ENCODE measurements around the gene SIGLEC6.

Gene SIGLEC6

DNA sequence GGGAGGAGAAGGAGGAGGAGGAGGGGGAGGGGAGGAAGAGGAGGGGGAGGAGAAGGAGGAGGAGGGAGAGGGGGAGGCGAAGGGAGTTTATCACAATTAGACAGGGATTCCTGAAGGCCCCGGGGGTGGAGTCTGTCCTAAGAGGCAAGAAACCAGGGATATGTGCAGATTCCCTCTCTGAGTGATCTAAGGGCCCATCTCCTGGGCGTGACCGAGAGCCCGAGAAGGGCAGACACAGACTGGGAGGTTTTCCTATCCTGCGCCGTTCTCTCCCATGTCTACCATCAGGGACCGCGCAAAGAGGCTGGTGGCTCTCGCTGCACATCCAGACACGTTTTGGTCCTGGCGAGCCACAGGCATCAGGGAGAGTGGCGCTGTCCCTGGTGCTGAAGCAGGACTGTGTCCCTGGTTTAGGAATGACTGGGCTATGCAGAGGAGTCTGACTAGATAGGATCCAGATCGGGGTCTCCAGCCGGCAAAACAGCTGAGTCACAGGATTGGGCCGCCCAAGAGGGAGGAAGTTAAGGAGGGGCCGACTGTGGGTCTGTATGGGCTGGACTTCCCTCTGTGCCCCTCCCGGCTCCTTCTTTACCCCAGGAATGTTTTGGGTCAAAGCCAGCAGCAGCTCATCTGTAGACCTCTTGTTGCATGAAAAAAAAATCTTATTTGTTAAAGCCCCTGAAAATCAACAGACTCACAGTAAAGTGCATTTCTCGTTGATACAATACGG is 21.7 kb upstream of the SIGLEC6 start:
- H3K9me3 ChIP-seq (ENCODE audit: control insufficient read depth, low read length), result no peaks in the 10 kb centered on the region
- no peak overlapping the region for H3K4me3 ChIP-seq (ENCODE audit: low read depth, low read length)
- H3K79me2 ChIP-seq, result no peaks in the 10 kb centered on the region
- H3K27me3 ChIP-seq (ENCODE audit: control insufficient read depth, insufficient read depth, low read length), result no peaks in the 10 kb centered on the region
- H3K36me3 ChIP-seq (ENCODE audit: control insufficient read depth, insufficient read depth, low read length), result no peaks in the 10 kb centered on the region
- peak overlapping the region; percentile 77 for H2AFZ ChIP-seq
- H3K4me2 ChIP-seq (ENCODE audit: low read length), result no peak overlapping the region
- H3K9ac ChIP-seq, result no peak overlapping the region
- peaks cover 9% of the 10 kb centered on the region for H3K4me1 ChIP-seq
- TF ChIP-seq, protein P1, sequence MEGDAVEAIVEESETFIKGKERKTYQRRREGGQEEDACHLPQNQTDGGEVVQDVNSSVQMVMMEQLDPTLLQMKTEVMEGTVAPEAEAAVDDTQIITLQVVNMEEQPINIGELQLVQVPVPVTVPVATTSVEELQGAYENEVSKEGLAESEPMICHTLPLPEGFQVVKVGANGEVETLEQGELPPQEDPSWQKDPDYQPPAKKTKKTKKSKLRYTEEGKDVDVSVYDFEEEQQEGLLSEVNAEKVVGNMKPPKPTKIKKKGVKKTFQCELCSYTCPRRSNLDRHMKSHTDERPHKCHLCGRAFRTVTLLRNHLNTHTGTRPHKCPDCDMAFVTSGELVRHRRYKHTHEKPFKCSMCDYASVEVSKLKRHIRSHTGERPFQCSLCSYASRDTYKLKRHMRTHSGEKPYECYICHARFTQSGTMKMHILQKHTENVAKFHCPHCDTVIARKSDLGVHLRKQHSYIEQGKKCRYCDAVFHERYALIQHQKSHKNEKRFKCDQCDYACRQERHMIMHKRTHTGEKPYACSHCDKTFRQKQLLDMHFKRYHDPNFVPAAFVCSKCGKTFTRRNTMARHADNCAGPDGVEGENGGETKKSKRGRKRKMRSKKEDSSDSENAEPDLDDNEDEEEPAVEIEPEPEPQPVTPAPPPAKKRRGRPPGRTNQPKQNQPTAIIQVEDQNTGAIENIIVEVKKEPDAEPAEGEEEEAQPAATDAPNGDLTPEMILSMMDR (IDR thresholded peaks at IDR 0.05), result no peak
- H3K27ac ChIP-seq, result no peak overlapping the region

DNA sequence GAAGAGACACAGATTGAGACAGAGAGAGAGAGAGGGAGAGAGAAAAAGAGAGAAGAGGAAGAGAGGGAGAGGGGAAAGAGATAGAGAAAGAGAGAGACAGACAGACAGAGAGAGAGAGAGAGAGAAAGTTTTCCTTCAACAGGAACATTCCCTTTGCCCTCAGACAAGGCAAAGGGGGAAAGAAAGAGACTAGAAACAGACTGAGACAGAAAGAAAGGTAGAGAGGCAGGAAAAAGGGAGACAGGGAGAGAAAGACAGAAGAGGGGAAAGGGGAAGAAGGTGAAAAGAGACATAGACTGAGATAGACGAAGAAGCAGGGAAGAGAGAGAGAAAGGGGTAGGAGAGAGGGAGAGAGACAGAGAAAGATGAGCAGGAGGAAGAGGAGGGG is 21.1 kb upstream of the SIGLEC6 start:
- TF ChIP-seq, protein P1 (IDR thresholded peaks at IDR 0.05), result no peak
- Histone ChIP-seq H3K36me3 (ENCODE audit: control insufficient read depth, insufficient read depth, low read length) (no peaks in the 10 kb centered on the region), H3K4me2 (ENCODE audit: low read length) (no peak overlapping the region), H3K27me3 (ENCODE audit: control insufficient read depth, insufficient read depth, low read length) (no peaks in the 10 kb centered on the region), H3K4me1 (peaks cover 12% of the 10 kb centered on the region), H3K4me3 (ENCODE audit: low read depth, low read length) (no peak overlapping the region), H3K27ac (no peak overlapping the region), H2AFZ (peak overlapping the region; percentile 77), H3K9ac (no peak overlapping the region), H3K79me2 (no peaks in the 10 kb centered on the region), H3K9me3 (ENCODE audit: control insufficient read depth, low read length) (no peaks in the 10 kb centered on the region)

DNA sequence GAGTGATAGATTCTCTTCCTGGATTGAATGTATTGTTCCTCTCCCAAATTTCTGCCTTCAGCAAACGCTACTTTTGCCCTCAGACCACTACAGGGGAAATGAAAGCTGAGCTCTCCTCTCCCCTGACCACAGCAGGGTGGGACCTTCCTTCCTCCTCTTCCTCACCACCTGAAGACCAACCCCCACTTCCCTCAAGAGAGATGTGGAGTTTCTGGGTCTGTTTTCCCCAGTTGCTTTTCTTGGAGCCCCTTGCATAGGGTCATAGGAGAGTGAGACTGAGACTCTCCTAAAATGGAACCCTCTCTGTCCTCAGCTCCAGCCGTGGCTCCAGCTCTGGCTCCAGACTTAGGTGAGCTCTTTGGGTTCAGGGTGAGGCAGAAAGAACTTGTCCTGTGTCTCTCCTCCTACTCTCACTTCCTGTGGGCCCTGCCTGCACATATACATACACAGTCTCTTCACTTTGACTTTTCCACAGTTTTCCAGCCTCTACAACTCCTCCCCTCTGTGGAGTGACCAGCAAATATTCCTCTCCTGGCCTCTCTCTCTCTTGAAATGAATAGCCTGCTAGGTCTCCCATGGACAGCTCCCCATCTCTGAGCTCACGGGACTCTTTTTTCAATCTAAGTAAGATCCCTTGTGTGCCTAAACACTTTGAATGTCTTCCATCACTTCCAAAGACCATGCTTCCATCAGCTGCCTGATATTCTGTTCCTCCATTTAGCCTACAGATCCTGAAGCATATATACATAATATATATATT is 20.4 kb upstream of the SIGLEC6 start:
- H3K36me3 ChIP-seq (ENCODE audit: control insufficient read depth, insufficient read depth, low read length), result no peaks in the 10 kb centered on the region
- H3K4me2 ChIP-seq (ENCODE audit: low read length), result no peak overlapping the region
- no peaks in the 10 kb centered on the region for H3K79me2 ChIP-seq
- H3K4me3 ChIP-seq (ENCODE audit: low read depth, low read length), result no peak overlapping the region
- H3K9me3 ChIP-seq (ENCODE audit: control insufficient read depth, low read length), result no peaks in the 10 kb centered on the region
- no peak overlapping the region for H2AFZ ChIP-seq
- no peak overlapping the region for H3K9ac ChIP-seq
- H3K27me3 ChIP-seq (ENCODE audit: control insufficient read depth, insufficient read depth, low read length), result no peaks in the 10 kb centered on the region
- H3K4me1 ChIP-seq, result peaks cover 15% of the 10 kb centered on the region
- H3K27ac ChIP-seq, result no peak overlapping the region
- TF ChIP-seq, protein P1 (IDR thresholded peaks at IDR 0.05), result no peak

DNA sequence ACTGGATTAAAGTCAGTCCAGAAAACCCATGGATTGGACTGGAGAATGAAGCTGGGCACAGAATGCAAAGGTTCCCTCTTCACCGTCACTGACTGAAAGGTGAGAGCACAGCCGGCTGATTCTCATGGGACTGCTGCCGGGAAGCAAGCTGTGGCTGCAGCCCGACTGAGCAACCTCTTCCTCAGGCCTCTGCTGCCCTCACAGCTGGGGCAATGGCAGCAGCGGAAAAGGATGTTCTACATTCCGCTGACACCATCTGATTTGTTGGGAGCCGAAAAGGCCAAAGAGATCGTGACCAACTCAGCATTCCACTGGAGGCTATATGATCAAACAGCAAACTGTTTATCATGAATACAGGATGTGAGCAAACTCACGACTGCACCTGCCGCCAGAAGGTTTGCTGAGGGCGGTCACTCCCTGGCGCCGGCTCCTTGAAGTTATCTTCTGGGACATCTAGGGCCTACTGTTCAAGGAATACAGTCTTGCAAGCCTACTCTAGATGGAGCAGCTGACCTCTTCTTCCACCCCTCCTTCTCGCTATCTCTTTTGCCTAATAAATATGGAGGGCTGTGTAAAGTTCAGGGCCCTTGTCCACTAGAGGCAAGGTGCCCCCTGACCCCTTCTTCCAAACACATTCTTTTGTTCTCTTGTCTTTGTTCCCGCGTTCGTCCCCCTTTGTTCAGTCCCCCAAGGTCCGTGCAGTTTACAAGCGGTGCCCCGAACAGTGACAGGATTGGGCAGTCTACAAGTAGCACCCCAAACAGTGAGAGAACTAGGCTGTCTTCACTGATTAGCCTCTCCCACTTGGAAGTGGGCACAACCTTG is 19.6 kb upstream of the SIGLEC6 start:
- H3K27me3 ChIP-seq (ENCODE audit: control insufficient read depth, insufficient read depth, low read length), result no peaks in the 10 kb centered on the region
- H3K4me1 ChIP-seq, result peaks cover 15% of the 10 kb centered on the region
- no peak overlapping the region for H2AFZ ChIP-seq
- H3K27ac ChIP-seq, result no peak overlapping the region
- H3K4me3 ChIP-seq (ENCODE audit: low read depth, low read length), result no peak overlapping the region
- no peak overlapping the region for H3K4me2 ChIP-seq (ENCODE audit: low read length)
- H3K36me3 ChIP-seq (ENCODE audit: control insufficient read depth, insufficient read depth, low read length), result no peaks in the 10 kb centered on the region
- TF ChIP-seq, protein P1 (IDR thresholded peaks at IDR 0.05), result no peak
- no peak overlapping the region for H3K9ac ChIP-seq
- H3K79me2 ChIP-seq, result no peaks in the 10 kb centered on the region
- no peaks in the 10 kb centered on the region for H3K9me3 ChIP-seq (ENCODE audit: control insufficient read depth, low read length)
